HepG2 (cell line): ENCODE data around the gene AMBRA1. TPM values are rescaled to one million over a fixed set of nuclear protein-coding genes. Genes with fewer than 3 reads are reported as not detected.
A peak's percentile ranks its signal among the peaks of the same experiment; 100 is the strongest.

Experiments used
- CREBL2 ChIP-seq: sonication (generic); formaldehyde crosslinking; IDR thresholded peaks from 2 replicates; pipeline ENCODE4 v1.8.1; 2023; ENCODE audit warnings: missing genetic modification reagents, mild to moderate bottlenecking, borderline replicate concordance
- DBP ChIP-seq: sonication (generic); formaldehyde crosslinking; IDR thresholded peaks from 2 replicates; pipeline ENCODE4 v1.4.0; 2020; ENCODE audit warnings: missing genetic modification reagents; ENCODE audit errors: not compliant biosample characterization
- FOXJ3 ChIP-seq: sonication (generic); formaldehyde crosslinking; IDR thresholded peaks from 2 replicates; pipeline ENCODE4 v1.4.0; 2020; ENCODE audit warnings: missing genetic modification reagents, mild to moderate bottlenecking, borderline replicate concordance
- HNRNPK ChIP-seq: fragments of 200-400 bp; formaldehyde crosslinking; IDR thresholded peaks from 2 replicates; pipeline ENCODE4 v1.6.1; 2018; ENCODE audit warnings: low read length, low read depth, moderate library complexity, mild to moderate bottlenecking; ENCODE audit not compliant: poor library complexity, severe bottlenecking
- KDM5A ChIP-seq: fragments of 200-600 bp; sonication (generic); IDR thresholded peaks from 2 replicates; pipeline ENCODE4 v1.7.0; 2018; ENCODE audit warnings: antibody characterized with exemption, mild to moderate bottlenecking, low read length, borderline replicate concordance
- KMT2A ChIP-seq: sonication (generic); formaldehyde crosslinking; IDR thresholded peaks from 2 replicates; pipeline ENCODE4 v1.4.0; 2020; ENCODE audit warnings: missing genetic modification reagents
- NR2F2 ChIP-seq: IDR thresholded peaks from 2 replicates; pipeline ENCODE4 v1.6.1; 2012; ENCODE audit warnings: low read depth, inconsistent platforms, borderline replicate concordance
- RCOR2 ChIP-seq: IDR thresholded peaks from 2 replicates; pipeline ENCODE4 v1.6.1; 2016; ENCODE audit warnings: missing biosample characterization, missing genetic modification reagents
- SAP130 ChIP-seq: IDR thresholded peaks from 2 replicates; pipeline ENCODE4 v1.6.1; 2016; ENCODE audit warnings: low read depth
- SPEN ChIP-seq: sonication (generic); formaldehyde crosslinking; IDR thresholded peaks from 2 replicates; pipeline ENCODE4 v1.5.1; 2020; ENCODE audit warnings: low read depth, mild to moderate bottlenecking, missing genetic modification reagents
- TCF7 ChIP-seq: sonication (generic); IDR thresholded peaks from 2 replicates; pipeline ENCODE4 v1.6.1; 2016; ENCODE audit warnings: antibody characterized with exemption, low read depth
- THAP8 ChIP-seq: sonication (generic); formaldehyde crosslinking; IDR thresholded peaks from 2 replicates; pipeline ENCODE4 v1.5.1; 2020; ENCODE audit warnings: missing genetic modification reagents, mild to moderate bottlenecking, borderline replicate concordance
- TRIM22 ChIP-seq: fragments of 450-650 bp; IDR thresholded peaks from 2 replicates; pipeline ENCODE4 v1.6.1; 2017
- ZC3H13 ChIP-seq: sonication (generic); formaldehyde crosslinking; IDR thresholded peaks from 2 replicates; pipeline ENCODE4 v1.8.1; 2023; ENCODE audit warnings: mild to moderate bottlenecking, missing genetic modification reagents, moderate library complexity
- ZFP1 ChIP-seq: IDR thresholded peaks from 2 replicates; pipeline ENCODE4 v1.6.1; 2016
- ZNF180 ChIP-seq: sonication (generic); formaldehyde crosslinking; IDR thresholded peaks from 2 replicates; pipeline ENCODE4 v1.4.0; 2020; ENCODE audit warnings: low read depth, missing genetic modification reagents, borderline replicate concordance
- ZNF503 ChIP-seq: sonication (generic); formaldehyde crosslinking; IDR thresholded peaks from 2 replicates; pipeline ENCODE4 v1.4.0; 2020; ENCODE audit warnings: missing genetic modification reagents
- polyA plus RNA-seq, 8 experiments: library from polyadenylated mRNA; depleted of rRNA in 3 of 8; stranded (reverse) in 7 of 8; unstranded in 1 of 8; fragments of >200 nt; fragmentation: Illumina TruSeq in 4 of 8; extraction: Trizol in 4 of 8; gene quantifications; 2 replicates each; pipeline versions ENCODE4 v1.2.1 to v1.2.3, GENCODE V29; 2011 to 2016; ENCODE audit warnings: low read depth in 4 of 8, missing spikeins in 1 of 8, mixed read lengths in 1 of 8; ENCODE audit not compliant: insufficient read depth in 1 of 8
- total RNA-seq, 5 experiments: library from RNA; depleted of rRNA; stranded (reverse); fragments of >200 nt; fragmentation: Illumina TruSeq; extraction: Trizol; gene quantifications; 2 replicates each; pipeline ENCODE4 v1.2.3, GENCODE V29; 2016; ENCODE audit warnings: low read depth in 1 of 5
- TF ChIP-seq, protein P1 (sequence below): sonication (generic); formaldehyde crosslinking; IDR thresholded peaks from 2 replicates; pipeline ENCODE4 v1.8.0; 2022; ENCODE audit warnings: missing genetic modification reagents, mild to moderate bottlenecking, borderline replicate concordance
- TF ChIP-seq, protein P2 (sequence below): sonication (generic); formaldehyde crosslinking; IDR thresholded peaks from 2 replicates; pipeline ENCODE4 v1.4.0; 2020; ENCODE audit warnings: missing genetic modification reagents

The AMBRA1 gene
- total and polyA plus RNA-seq, 2 of the 13 experiments (the other 11 are each of a cell fraction or from before 2014, with no cell fraction given): 15.7 to 26.0 TPM

DNA sequence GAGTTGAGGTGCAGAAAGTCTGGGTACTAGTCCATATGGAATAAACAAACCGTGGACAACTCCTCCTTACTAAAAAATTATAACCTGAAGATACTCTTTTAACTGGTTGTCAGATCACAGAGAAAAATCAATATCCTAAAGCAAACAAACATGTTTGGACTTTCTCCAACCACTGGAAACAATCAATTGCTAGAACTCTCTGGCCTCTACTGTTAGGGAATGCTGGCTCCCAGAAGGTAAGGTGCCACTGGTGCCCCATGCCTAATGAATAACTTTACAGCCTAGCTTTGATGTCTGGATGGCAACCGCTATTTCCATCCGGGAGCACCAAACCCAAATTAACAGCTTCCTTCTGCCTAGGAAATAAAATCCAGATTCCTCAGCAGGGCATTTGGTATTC, 74.5 kb downstream of the AMBRA1 start (continued):
- no peak for TF ChIP-seq THAP8 (CRISPR knock-in tag)
- TF ChIP-seq ZNF180 (CRISPR knock-in tag): no peak
- TF ChIP-seq KDM5A: no peak
- TF ChIP-seq SAP130 (CRISPR knock-in tag): peak; percentile 48
- TF ChIP-seq KMT2A: 0 out of 2 replicates have a peak, but pooled peaks have one; percentile 23
- no peak for TF ChIP-seq HNRNPK
- no peak for TF ChIP-seq DBP (CRISPR knock-in tag)
- no peak for TF ChIP-seq ZFP1 (CRISPR knock-in tag)
- TF ChIP-seq ZNF503 (CRISPR knock-in tag): no peak
- no peak for TF ChIP-seq ZC3H13 (CRISPR knock-in tag)
- TF ChIP-seq TCF7: peak; percentile 61
- no peak for TF ChIP-seq CREBL2 (CRISPR knock-in tag)
- TF ChIP-seq TRIM22: no peak
- TF ChIP-seq, protein P1, sequence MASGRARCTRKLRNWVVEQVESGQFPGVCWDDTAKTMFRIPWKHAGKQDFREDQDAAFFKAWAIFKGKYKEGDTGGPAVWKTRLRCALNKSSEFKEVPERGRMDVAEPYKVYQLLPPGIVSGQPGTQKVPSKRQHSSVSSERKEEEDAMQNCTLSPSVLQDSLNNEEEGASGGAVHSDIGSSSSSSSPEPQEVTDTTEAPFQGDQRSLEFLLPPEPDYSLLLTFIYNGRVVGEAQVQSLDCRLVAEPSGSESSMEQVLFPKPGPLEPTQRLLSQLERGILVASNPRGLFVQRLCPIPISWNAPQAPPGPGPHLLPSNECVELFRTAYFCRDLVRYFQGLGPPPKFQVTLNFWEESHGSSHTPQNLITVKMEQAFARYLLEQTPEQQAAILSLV (CRISPR knock-in tag): no peak
- TF ChIP-seq, protein P2, sequence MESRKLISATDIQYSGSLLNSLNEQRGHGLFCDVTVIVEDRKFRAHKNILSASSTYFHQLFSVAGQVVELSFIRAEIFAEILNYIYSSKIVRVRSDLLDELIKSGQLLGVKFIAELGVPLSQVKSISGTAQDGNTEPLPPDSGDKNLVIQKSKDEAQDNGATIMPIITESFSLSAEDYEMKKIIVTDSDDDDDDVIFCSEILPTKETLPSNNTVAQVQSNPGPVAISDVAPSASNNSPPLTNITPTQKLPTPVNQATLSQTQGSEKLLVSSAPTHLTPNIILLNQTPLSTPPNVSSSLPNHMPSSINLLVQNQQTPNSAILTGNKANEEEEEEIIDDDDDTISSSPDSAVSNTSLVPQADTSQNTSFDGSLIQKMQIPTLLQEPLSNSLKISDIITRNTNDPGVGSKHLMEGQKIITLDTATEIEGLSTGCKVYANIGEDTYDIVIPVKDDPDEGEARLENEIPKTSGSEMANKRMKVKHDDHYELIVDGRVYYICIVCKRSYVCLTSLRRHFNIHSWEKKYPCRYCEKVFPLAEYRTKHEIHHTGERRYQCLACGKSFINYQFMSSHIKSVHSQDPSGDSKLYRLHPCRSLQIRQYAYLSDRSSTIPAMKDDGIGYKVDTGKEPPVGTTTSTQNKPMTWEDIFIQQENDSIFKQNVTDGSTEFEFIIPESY (CRISPR knock-in tag): peak; percentile 69; the same call in 1 of the 2 replicates
- TF ChIP-seq FOXJ3 (CRISPR knock-in tag): no peak
- TF ChIP-seq RCOR2 (CRISPR knock-in tag): 0 out of 2 replicates have a peak, but pooled peaks have one; percentile 32
- 0 out of 2 replicates have a peak, but pooled peaks have one; percentile 21 for TF ChIP-seq NR2F2
- no peak for TF ChIP-seq SPEN (CRISPR knock-in tag)
